Measurements from ENCODE around the gene PTAR1.
"Not testable (repeated sequence)": the region's sequence is repeated elsewhere in the genome, so short reads cannot be mapped to it uniquely, and the experiment has no call there.

PTAR1 gene

GRCh38 chr9:69759421-69760277, at the start of gene PTAR1:
Gene PTAR1, minus strand, starts transcription at chr9:69760011. Its CDS starts 73 bp downstream, at chr9:69759938.
- peak; percentile 59 to 88 for DNase-seq

GRCh38 chr9:69809304-69809863, 49.6 kb upstream of the PTAR1 start:
- no peak for DNase-seq

- DNase-seq: no peak
Measured at GRCh38 chr9:69806627-69807026, 46.8 kb upstream of the PTAR1 start.

GRCh38 chr9:69805962-69806515, 46.2 kb upstream of the PTAR1 start:
- DNase-seq: no peak

- no peak for DNase-seq
Measured at GRCh38 chr9:69801989-69802388, 42.2 kb upstream of the PTAR1 start.

- not testable (repeated sequence) for DNase-seq
Measured at GRCh38 chr9:69800027-69800426, 40.2 kb upstream of the PTAR1 start.

- not testable (repeated sequence) for DNase-seq
Measured at GRCh38 chr9:69799521-69799920, 39.7 kb upstream of the PTAR1 start.

GRCh38 chr9:69798744-69799143, 38.9 kb upstream of the PTAR1 start:
- peak; percentile 37 to 47 for DNase-seq

GRCh38 chr9:69797675-69798074, 37.9 kb upstream of the PTAR1 start:
- peak in 1 of 2 experiments; percentile 8 for DNase-seq

GRCh38 chr9:69794356-69794755, 34.5 kb upstream of the PTAR1 start:
- no peak for DNase-seq

GRCh38 chr9:69785757-69786156, 25.9 kb upstream of the PTAR1 start:
- DNase-seq: no peak

- DNase-seq: no peak
Measured at GRCh38 chr9:69773258-69773657, 13.4 kb upstream of the PTAR1 start.

GRCh38 chr9:69771775-69772418, 12.1 kb upstream of the PTAR1 start:
- DNase-seq: no peak

GRCh38 chr9:69768716-69769115, 8.9 kb upstream of the PTAR1 start:
- DNase-seq: no peak

- DNase-seq: no peak
Measured at GRCh38 chr9:69768101-69768500, 8.3 kb upstream of the PTAR1 start.

GRCh38 chr9:69763862-69764261, 4.1 kb upstream of the PTAR1 start:
- DNase-seq: not testable (repeated sequence)

GRCh38 chr9:69762527-69762926, 2.7 kb upstream of the PTAR1 start:
- no peak for DNase-seq

- DNase-seq: peak in 1 of 2 experiments; percentile 57
Measured at GRCh38 chr9:69760278-69760610, 433 bp upstream of the PTAR1 start.

- no peak for DNase-seq
Measured at GRCh38 chr9:69759021-69759420, 790 bp downstream of the PTAR1 start.

GRCh38 chr9:69757996-69758675, 1.7 kb downstream of the PTAR1 start:
- DNase-seq: peak in 1 of 2 experiments; percentile 39

GRCh38 chr9:69755205-69755604, 4.6 kb downstream of the PTAR1 start:
- DNase-seq: no peak

- DNase-seq: no peak
Measured at GRCh38 chr9:69753830-69754229, 6.0 kb downstream of the PTAR1 start.

GRCh38 chr9:69750085-69750484, 9.7 kb downstream of the PTAR1 start:
- DNase-seq: no peak
